H9 (cell line): ENCODE measurements around the gene PPTC7. TPM values are rescaled to one million over a fixed set of nuclear protein-coding genes. Genes with fewer than 3 reads are reported as not detected.

Experiments
- DNase-seq: peaks from one replicate; pipeline ENCODE4 v3.0.0-alpha.2; 2017
- H2AFZ ChIP-seq: one replicate; pipeline ENCODE4 v1.6.1; 2013; ENCODE audit warnings: mild to moderate bottlenecking, low read length, control low read depth, moderate library complexity
- H2AK5ac ChIP-seq: 2 replicates; pipeline ENCODE4 v1.6.1; 2013; ENCODE audit warnings: low read length, control low read depth, mixed read lengths; ENCODE audit not compliant: insufficient read length
- H2BK120ac ChIP-seq: one replicate; pipeline ENCODE4 v1.6.1; 2013; ENCODE audit warnings: low read depth, mild to moderate bottlenecking, low read length, control low read depth, inconsistent platforms; ENCODE audit not compliant: poor library complexity, severe bottlenecking
- H2BK12ac ChIP-seq: 2 replicates; pipeline ENCODE4 v1.6.1; 2013; ENCODE audit warnings: low read length, control low read depth, mixed read lengths, low read depth; ENCODE audit not compliant: insufficient read length
- H2BK15ac ChIP-seq: 2 replicates; pipeline ENCODE4 v1.6.1; 2013; ENCODE audit warnings: low read depth, low read length, control low read depth
- H2BK20ac ChIP-seq: one replicate; pipeline ENCODE4 v1.6.1; 2013; ENCODE audit warnings: low read depth, mild to moderate bottlenecking, low read length, control low read depth, inconsistent platforms; ENCODE audit not compliant: poor library complexity, severe bottlenecking
- H2BK5ac ChIP-seq: 2 replicates; pipeline ENCODE4 v1.6.1; 2013; ENCODE audit warnings: low read length, control low read depth, mixed read lengths; ENCODE audit not compliant: insufficient read length
- H3K14ac ChIP-seq: 2 replicates; pipeline ENCODE4 v1.6.1; 2013; ENCODE audit warnings: low read length, control low read depth; ENCODE audit not compliant: insufficient read depth
- H3K18ac ChIP-seq: 2 replicates; pipeline ENCODE4 v1.6.1; 2013; ENCODE audit warnings: low read depth, mild to moderate bottlenecking, mixed read lengths, low read length, control low read depth; ENCODE audit not compliant: insufficient read length
- H3K23ac ChIP-seq: 2 replicates; pipeline ENCODE4 v1.6.1; 2013; ENCODE audit warnings: low read length, control low read depth, mixed read lengths, low read depth; ENCODE audit not compliant: insufficient read length
- H3K23me2 ChIP-seq: 2 replicates; pipeline ENCODE4 v1.6.1; 2013; ENCODE audit warnings: low read depth, mild to moderate bottlenecking, mixed read lengths, low read length, control low read depth; ENCODE audit not compliant: insufficient read length, poor library complexity, severe bottlenecking
- H3K27ac ChIP-seq: 2 replicates; pipeline ENCODE4 v1.5.1; 2013; ENCODE audit warnings: low read length, control low read depth, mixed read lengths, low read depth; ENCODE audit not compliant: insufficient read length
- H3K27me3 ChIP-seq: 2 replicates; pipeline ENCODE4 v1.6.1; 2013; ENCODE audit warnings: low read length, control low read depth, inconsistent platforms; ENCODE audit not compliant: insufficient read depth
- H3K4ac ChIP-seq: 2 replicates; pipeline ENCODE4 v1.6.1; 2013; ENCODE audit warnings: low read depth, mild to moderate bottlenecking, control low read depth, inconsistent platforms, low read length, moderate library complexity
- H3K4me1 ChIP-seq: 2 replicates; pipeline ENCODE4 v1.6.1; 2013; ENCODE audit warnings: low read length, control low read depth, inconsistent platforms; ENCODE audit not compliant: insufficient read depth
- H3K4me2 ChIP-seq: 2 replicates; pipeline ENCODE4 v1.6.1; 2013; ENCODE audit warnings: low read length, control low read depth, mixed read lengths; ENCODE audit not compliant: insufficient read length, insufficient read depth
- H3K56ac ChIP-seq: 2 replicates; pipeline ENCODE4 v1.6.1; 2013; ENCODE audit warnings: low read depth, mild to moderate bottlenecking, mixed read lengths, low read length, control low read depth; ENCODE audit not compliant: insufficient read length
- H3K79me1 ChIP-seq: 2 replicates; pipeline ENCODE4 v1.6.1; 2013; ENCODE audit warnings: low read depth, mild to moderate bottlenecking, moderate library complexity, low read length, control low read depth, inconsistent platforms; ENCODE audit not compliant: insufficient read depth, poor library complexity, severe bottlenecking
- H3K79me2 ChIP-seq: 2 replicates; pipeline ENCODE4 v1.6.1; 2013; ENCODE audit warnings: low read length, control low read depth, inconsistent platforms; ENCODE audit not compliant: insufficient read depth
- H3K9ac ChIP-seq: 2 replicates; pipeline ENCODE4 v1.6.1; 2013; ENCODE audit warnings: low read length, control low read depth, mixed read lengths; ENCODE audit not compliant: insufficient read length; ENCODE audit errors: extremely low read depth
- H3K9me3 ChIP-seq: one replicate; pipeline ENCODE4 v1.6.1; 2013; ENCODE audit warnings: low read depth, low read length, inconsistent platforms; ENCODE audit not compliant: control insufficient read depth
- H3T11ph ChIP-seq: one replicate; pipeline ENCODE4 v1.6.1; 2013; ENCODE audit warnings: mild to moderate bottlenecking, low read length, control low read depth, inconsistent platforms
- H4K20me1 ChIP-seq: one replicate; pipeline ENCODE4 v1.6.1; 2013; ENCODE audit not compliant: control insufficient read depth, insufficient read length, insufficient read depth
- H4K5ac ChIP-seq: 2 replicates; pipeline ENCODE4 v1.6.1; 2013; ENCODE audit warnings: low read depth, mild to moderate bottlenecking, mixed read lengths, low read length, control low read depth; ENCODE audit not compliant: insufficient read length
- H4K8ac ChIP-seq: replicated peaks from 2 replicates; pipeline ENCODE4 v1.6.1; 2013; ENCODE audit warnings: low read length, control low read depth, mixed read lengths, low read depth; ENCODE audit not compliant: insufficient read length
- H4K91ac ChIP-seq: 2 replicates; pipeline ENCODE4 v1.6.1; 2013; ENCODE audit warnings: low read depth, mild to moderate bottlenecking, moderate library complexity, mixed read lengths, low read length, control low read depth; ENCODE audit not compliant: insufficient read length
- H3K27ac Mint-ChIP-seq, 3 experiments: 2 replicates in 2 of 3; 3 replicates in 1 of 3; pipeline ENCODE4 v1.8.0; 2020 to 2021; ENCODE audit warnings: mixed read lengths in 3 of 3, mild to moderate bottlenecking in 1 of 3, moderate library complexity in 1 of 3
- H3K27me3 Mint-ChIP-seq: 2 replicates; pipeline ENCODE4 v1.8.0; 2021; ENCODE audit warnings: low read depth, mild to moderate bottlenecking, moderate library complexity, mixed read lengths
- H3K36me3 Mint-ChIP-seq, 3 experiments: 2 replicates in 2 of 3; 3 replicates in 1 of 3; pipeline ENCODE4 v1.8.0; 2020 to 2021; ENCODE audit warnings: low read depth in 3 of 3, mixed read lengths in 3 of 3; ENCODE audit not compliant: insufficient read depth in 1 of 3
- H3K4me1 Mint-ChIP-seq, 2 experiments: 2 replicates each; pipeline ENCODE4 v1.8.0; 2020; ENCODE audit warnings: mixed read lengths in 2 of 2
- H3K4me3 Mint-ChIP-seq, 2 experiments: 2 replicates in 1 of 2; 3 replicates in 1 of 2; pipeline ENCODE4 v1.8.0; 2020 to 2021; ENCODE audit warnings: mild to moderate bottlenecking in 2 of 2, mixed read lengths in 2 of 2, moderate library complexity in 1 of 2
- H3K9me3 Mint-ChIP-seq, 2 experiments: 2 replicates in 1 of 2; 3 replicates in 1 of 2; pipeline ENCODE4 v1.8.0; 2020; ENCODE audit warnings: mild to moderate bottlenecking in 2 of 2, mixed read lengths in 2 of 2, moderate library complexity in 1 of 2
- WGBS: extraction: QIAGEN DNeasy Blood & Tissue Kit; methylation state at CpG from one replicate; pipeline ENCODE4 v1.1.7; 2013; ENCODE audit warnings: missing lambda C conversion rate, low lambda C conversion rate, mixed read lengths; ENCODE audit not compliant: insufficient read length; ENCODE audit errors: extremely low coverage; 5-methylcytosine and 5-hydroxymethylcytosine counted together
- total RNA-seq: library from RNA; stranded (reverse); gene quantifications from 2 replicates; pipeline ENCODE4 v1.2.1, GENCODE V29; 2021
- TF ChIP-seq, protein P1 (sequence below): fragments of 200-600 bp; sonication (generic); conservative IDR thresholded peaks from 3 replicates; pipeline ENCODE4 v1.8.0; 2021; ENCODE audit warnings: antibody characterized with exemption, mild to moderate bottlenecking

The PPTC7 gene
- total RNA-seq, 1 experiment from 2014 or later = 15.8 TPM

- Histone ChIP-seq H3K4ac (no peak overlapping the region), H2BK20ac (no peak overlapping the region), H3K4me2 (no peak overlapping the region), H3K23ac (no peak overlapping the region), H3K9me3 (no peaks in the 10 kb centered on the region), H2AFZ (no peak overlapping the region), H3K18ac (no peak overlapping the region), H2AK5ac (no peak overlapping the region), H3K23me2 (no peaks in the 10 kb centered on the region), H4K5ac (no peak overlapping the region), H3K79me2 (no peaks in the 10 kb centered on the region), H2BK5ac (no peak overlapping the region), H3K79me1 (no peaks in the 10 kb centered on the region), H3K27ac (no peak overlapping the region), H4K8ac (no peak overlapping the region), H3T11ph (no peak overlapping the region), H3K4me1 (no peaks in the 10 kb centered on the region), H4K20me1 (no peaks in the 10 kb centered on the region), H3K56ac (no peak overlapping the region), H2BK15ac (no peak overlapping the region), H2BK12ac (no peak overlapping the region), H3K27me3 (no peaks in the 10 kb centered on the region), H3K9ac (no peak overlapping the region), H2BK120ac (no peak overlapping the region), H3K14ac (no peak overlapping the region), H4K91ac (no peak overlapping the region)
- DNase-seq = no peak
- H3K4me3 Mint-ChIP-seq = no peak overlapping the region
- no peak overlapping the region for H3K27ac Mint-ChIP-seq
- no peaks in the 10 kb centered on the region for H3K36me3 Mint-ChIP-seq
- TF ChIP-seq, protein P1, sequence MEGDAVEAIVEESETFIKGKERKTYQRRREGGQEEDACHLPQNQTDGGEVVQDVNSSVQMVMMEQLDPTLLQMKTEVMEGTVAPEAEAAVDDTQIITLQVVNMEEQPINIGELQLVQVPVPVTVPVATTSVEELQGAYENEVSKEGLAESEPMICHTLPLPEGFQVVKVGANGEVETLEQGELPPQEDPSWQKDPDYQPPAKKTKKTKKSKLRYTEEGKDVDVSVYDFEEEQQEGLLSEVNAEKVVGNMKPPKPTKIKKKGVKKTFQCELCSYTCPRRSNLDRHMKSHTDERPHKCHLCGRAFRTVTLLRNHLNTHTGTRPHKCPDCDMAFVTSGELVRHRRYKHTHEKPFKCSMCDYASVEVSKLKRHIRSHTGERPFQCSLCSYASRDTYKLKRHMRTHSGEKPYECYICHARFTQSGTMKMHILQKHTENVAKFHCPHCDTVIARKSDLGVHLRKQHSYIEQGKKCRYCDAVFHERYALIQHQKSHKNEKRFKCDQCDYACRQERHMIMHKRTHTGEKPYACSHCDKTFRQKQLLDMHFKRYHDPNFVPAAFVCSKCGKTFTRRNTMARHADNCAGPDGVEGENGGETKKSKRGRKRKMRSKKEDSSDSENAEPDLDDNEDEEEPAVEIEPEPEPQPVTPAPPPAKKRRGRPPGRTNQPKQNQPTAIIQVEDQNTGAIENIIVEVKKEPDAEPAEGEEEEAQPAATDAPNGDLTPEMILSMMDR = no peak
- H3K9me3 Mint-ChIP-seq = no peaks in the 10 kb centered on the region
- H3K4me1 Mint-ChIP-seq = no peaks in the 10 kb centered on the region
- no CpG with 5 or more reads among the region's 1 CpG for WGBS
- H3K27me3 Mint-ChIP-seq = peaks cover 3% of the 10 kb centered on the region
Observed at GRCh38 chr12:110514363-110514762, 68.8 kb downstream of the PPTC7 start.
